HuH-7.5 (cell line): ENCODE results near the gene NALCN.

Source experiments
- DNase-seq: peaks from one replicate; pipeline ENCODE4 v3.0.0; 2011; ENCODE audit warnings: low spot score

NALCN gene

GRCh38 chr13:101416181-101417042 is at the start of gene NALCN:
Gene NALCN (minus strand): TSS chr13:101416508. CDS start chr13:101399126, 17,382 bp downstream.
- peak; percentile 7 for DNase-seq

- DNase-seq = no peak
Observed at GRCh38 chr13:101465877-101466276, 49.6 kb upstream of the NALCN start.

GRCh38 chr13:101457176-101457575 is 40.9 kb upstream of the NALCN start:
- no peak for DNase-seq

- no peak for DNase-seq
Observed at GRCh38 chr13:101455863-101456262, 39.6 kb upstream of the NALCN start.

DNA sequence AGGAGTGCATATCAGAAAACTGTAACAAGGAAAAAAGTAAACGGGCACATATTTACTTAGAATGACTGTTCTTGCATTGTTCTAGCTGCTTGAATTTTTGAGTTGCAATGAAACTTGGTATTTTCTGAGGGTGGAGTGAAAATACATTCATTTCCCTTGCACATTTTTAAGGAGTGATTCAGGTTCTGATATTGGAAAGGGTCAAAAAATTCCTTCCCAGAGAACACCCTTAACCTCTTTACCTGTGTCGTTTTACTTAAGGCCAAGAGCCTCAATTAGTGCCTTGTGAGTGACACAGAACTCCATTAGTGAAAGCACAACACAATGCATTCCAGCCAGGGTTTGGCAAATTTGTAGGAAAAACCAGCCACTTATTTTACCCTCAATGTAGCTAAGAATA is 38.5 kb upstream of the NALCN start:
- no peak for DNase-seq

DNA sequence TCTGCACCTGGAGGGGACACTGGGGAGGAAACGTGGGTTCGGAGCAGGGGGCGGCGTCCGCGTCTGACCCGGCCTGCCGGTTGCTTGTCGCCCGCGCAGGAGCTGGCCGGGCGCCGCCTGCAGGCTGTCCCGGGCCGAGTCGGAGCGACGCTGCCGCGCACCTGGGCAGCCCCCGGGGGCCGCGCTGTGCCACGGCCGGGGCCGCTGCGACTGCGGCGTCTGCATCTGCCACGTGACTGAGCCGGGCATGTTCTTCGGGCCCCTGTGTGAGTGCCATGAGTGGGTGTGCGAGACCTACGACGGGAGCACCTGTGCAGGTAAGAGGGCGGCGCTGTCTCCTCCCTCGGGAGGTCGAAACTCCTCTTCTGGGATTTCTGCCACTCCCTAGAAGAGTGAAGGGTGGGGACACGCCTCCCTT is 37.5 kb upstream of the NALCN start:
- no peak for DNase-seq

DNA sequence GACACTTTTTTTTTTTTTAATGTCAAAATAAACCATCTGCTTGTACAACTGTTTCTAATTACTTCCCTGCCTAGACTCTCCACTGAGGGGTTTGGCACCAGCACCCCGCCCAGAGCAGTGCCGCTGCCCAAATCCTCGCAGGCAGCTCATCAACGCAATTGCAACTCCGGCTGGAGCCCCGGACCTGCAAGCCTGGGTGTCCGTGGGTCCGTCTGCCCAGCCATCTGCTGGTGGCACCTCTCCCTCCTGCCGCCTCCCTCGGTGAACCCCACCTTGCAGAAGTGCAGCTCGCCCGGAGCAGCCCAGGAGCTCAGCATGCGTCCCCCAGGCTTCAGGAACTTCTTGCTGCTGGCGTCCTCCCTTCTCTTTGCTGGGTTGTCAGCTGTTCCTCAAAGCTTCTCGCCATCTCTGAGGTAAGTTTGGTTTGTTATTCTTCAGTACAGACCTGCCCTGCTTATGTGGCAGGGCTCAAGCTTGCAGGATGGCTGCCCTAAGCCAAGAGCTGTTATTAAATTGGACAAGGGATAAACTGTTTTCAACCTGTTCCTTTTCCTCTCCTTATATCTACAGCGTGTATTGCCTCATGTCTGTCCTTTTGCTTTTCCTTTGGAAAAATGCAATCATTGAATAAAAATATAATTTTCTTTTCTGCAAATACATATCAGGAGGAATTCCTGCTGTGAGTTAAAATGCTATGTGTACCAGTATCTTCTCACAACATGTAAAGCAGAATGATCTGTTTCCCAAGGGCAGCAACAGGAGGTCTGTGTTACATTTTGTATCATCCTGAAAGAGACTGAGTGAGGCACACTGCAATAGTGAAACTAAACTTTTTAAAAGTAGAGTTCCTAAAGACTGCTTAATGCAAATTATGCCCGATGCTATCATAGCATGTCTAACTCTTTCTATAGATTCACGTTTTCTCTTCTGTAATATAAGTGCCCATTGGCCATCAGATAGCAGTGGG is 36.5 kb upstream of the NALCN start, which contains the start of gene ITGBL1:
TSS of gene ITGBL1 (plus strand) at position 157 of the 967 bp plus-strand sequence. CDS start at position 316, 159 bp downstream.
- DNase-seq = no peak

GRCh38 chr13:101451641-101452040 is 35.3 kb upstream of the NALCN start:
- DNase-seq = no peak

DNA sequence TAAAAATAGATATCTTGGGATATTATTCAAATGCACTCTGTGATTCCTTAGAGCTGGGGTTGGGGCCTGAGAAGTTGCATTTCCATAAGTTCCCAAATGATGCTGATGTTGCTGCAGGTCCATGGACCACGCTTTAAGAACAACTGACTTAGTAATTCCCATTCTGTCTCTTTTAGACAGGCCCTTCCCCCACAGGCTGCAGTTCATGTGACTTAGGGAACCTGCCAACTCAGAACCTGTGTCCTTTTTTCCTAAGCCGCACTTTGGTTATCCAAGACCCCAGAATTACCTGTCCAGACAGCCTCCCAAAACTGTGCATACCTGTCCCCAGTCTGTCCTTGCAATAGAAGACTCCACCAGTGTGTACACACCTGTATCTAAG is 34.4 kb upstream of the NALCN start:
- no peak for DNase-seq

DNA sequence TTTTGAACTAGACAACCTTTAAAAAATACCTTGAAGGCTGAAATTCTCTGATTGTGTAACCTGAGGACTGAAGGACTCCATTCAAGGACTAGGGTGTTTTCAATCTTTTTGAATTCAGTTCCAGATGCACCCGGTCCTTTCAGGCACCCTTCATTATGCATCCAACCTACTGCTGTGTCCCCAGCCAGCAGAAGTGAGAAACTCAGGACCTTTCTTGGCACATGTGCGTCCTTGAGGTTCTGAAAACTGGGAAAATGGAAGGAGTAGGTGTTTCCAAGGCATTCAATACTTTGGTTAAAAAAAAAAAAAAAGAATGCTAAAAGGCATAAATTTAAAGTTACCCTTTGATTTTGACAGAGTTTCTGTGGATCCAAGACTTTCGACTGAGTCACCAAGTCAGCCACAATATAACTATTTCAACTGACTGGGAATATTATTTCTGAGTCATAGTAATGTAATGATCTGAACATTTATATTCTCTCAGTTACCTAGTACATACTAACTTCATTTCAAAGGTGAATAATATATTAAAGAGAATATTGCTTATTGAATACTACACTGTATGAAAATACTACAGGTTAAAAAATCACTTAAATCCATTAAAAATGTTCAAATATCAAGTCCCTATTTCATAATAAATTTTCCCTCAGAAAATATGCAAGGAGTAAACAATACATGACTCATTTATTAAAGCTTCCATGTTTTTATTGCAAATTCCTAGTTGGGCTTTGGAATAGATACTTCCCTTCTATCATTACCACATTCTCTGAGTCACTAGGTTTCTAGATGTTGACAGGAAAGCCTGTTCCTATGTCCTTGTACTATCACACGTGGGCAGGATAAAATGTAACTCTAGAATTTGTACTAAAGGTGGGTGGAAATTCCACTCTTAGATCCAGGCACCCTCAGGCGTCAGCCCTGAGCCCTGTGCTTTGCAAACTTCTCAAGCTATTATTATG is 33.8 kb upstream of the NALCN start:
- DNase-seq = no peak

GRCh38 chr13:101447852-101448251 is 31.5 kb upstream of the NALCN start:
- no peak for DNase-seq

DNA sequence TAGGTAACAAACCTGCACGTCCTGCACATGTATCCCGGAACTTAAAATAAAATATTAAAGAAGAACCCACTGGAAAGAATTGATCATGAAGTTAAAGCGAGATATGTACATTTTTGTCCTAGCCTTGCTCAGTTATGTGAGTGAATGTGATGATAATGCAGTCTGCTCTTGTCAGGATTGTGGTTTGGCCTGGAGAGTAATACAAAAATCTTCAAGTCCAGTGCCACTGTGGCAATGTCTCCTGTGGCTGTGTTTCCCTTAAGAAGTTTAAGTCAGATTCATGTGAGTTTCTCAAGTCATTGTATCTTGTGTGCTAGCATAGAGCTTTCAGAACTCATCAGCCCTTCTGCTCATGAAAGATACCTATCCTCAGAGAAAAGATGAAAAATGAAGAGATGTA is 18.2 kb upstream of the NALCN start:
- no peak for DNase-seq

GRCh38 chr13:101433895-101434294 is 17.6 kb upstream of the NALCN start:
- no peak for DNase-seq

DNA sequence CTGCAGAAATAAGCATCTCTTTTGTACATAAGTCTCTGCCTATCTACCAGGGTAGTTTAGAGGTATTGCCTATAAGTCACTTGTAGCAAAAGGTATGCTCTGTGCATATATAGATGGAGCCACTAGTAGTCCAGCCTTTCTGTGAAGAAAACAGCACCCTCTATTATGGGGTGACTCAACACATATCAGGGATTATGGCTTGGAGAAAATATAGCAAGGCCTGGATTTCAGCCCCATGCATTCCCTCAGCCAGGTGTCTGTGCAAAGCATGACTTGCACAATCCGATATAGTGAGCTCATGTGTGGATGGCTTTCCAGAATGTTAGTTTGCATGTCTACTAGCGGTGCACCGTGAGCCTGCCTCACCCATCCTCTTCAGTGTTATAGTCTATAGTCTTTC is 13.4 kb upstream of the NALCN start:
- DNase-seq = no peak

- no peak for DNase-seq
Observed at GRCh38 chr13:101425623-101426022, 9.3 kb upstream of the NALCN start.

GRCh38 chr13:101425156-101425471 is 8.8 kb upstream of the NALCN start:
- no peak for DNase-seq

GRCh38 chr13:101424381-101425155 is 8.3 kb upstream of the NALCN start:
- no peak for DNase-seq

DNA sequence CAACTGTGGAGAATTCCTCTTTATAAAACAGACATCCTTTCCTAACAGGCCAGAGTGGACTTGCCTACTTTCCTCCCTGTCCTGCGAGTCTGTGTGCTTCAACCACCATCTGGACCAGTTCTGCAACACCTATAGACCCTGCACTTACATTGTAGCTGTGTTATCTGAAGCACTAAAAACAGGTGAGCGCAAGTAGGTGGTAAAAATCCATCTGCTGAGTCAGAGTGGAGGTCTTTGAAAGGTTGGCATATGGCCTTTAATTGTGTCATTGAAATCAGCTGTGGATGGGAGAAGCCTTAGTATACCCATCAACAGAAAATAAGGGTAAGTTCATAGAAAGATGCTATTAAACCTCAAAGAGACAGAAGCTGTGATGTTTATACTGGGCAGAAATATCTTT is 7.6 kb upstream of the NALCN start:
- no peak for DNase-seq

GRCh38 chr13:101417501-101417900 is 1.2 kb upstream of the NALCN start:
- no peak for DNase-seq

- DNase-seq = no peak
Observed at GRCh38 chr13:101417043-101417406, 717 bp upstream of the NALCN start.
